GM06990 (cell line): ENCODE results near the gene EFEMP2.
A peak's percentile ranks its signal among the peaks of the same experiment; 100 is the strongest.

Source experiments
- DNase-seq: peaks from one replicate; pipeline ENCODE4 v3.0.0-alpha.2; 2011; ENCODE audit not compliant: insufficient read length; ENCODE audit errors: extremely low read depth
- H3K27me3 ChIP-seq: replicated peaks from 2 replicates; pipeline ENCODE4 v1.6.0; 2011; ENCODE audit warnings: low read length; ENCODE audit not compliant: control insufficient read depth, insufficient read depth
- H3K36me3 ChIP-seq: 2 replicates; pipeline ENCODE4 v1.5.1; 2011; ENCODE audit warnings: low read length; ENCODE audit not compliant: control insufficient read depth, insufficient read depth
- H3K4me3 ChIP-seq: replicated peaks from 2 replicates; pipeline ENCODE4 v1.5.1; 2011; ENCODE audit warnings: low read depth, mild to moderate bottlenecking, control low read depth, low read length
- CTCF ChIP-seq: IDR thresholded peaks from 2 replicates; pipeline ENCODE4 v1.5.1; 2011; ENCODE audit warnings: low read length, control low read depth, mild to moderate bottlenecking, inconsistent platforms; ENCODE audit not compliant: insufficient read depth, poor library complexity, severe bottlenecking

Gene EFEMP2

GRCh38 chr11:65822776-65823528, 49.6 kb downstream of the EFEMP2 start:
- Histone ChIP-seq H3K36me3 (no peaks in the 10 kb centered on the region), H3K4me3 (no peak overlapping the region), H3K27me3 (no peaks in the 10 kb centered on the region)
- no peak for DNase-seq
- no peak for TF ChIP-seq CTCF

GRCh38 chr11:65821107-65821506, 51.5 kb downstream of the EFEMP2 start:
- no peak for DNase-seq
- H3K27me3 ChIP-seq: no peaks in the 10 kb centered on the region
- TF ChIP-seq CTCF: no peak
- H3K4me3 ChIP-seq: no peak overlapping the region
- no peaks in the 10 kb centered on the region for H3K36me3 ChIP-seq

- H3K27me3 ChIP-seq: no peaks in the 10 kb centered on the region
Observed at GRCh38 chr11:65817835-65818680, 54.5 kb downstream of the EFEMP2 start.

GRCh38 chr11:65817312-65817834, 55.2 kb downstream of the EFEMP2 start:
- DNase-seq: no peak
- TF ChIP-seq CTCF: no peak
- no peaks in the 10 kb centered on the region for H3K36me3 ChIP-seq
- peak overlapping the region; percentile 65 for H3K4me3 ChIP-seq
- H3K27me3 ChIP-seq: no peaks in the 10 kb centered on the region; the same call in 1 of the 2 replicates

More at GRCh38 chr11:65817835-65818680, 54.5 kb downstream of the EFEMP2 start:
- TF ChIP-seq CTCF: peak; percentile 96
- no peaks in the 10 kb centered on the region for H3K36me3 ChIP-seq
- peak overlapping the region; percentile 65 for H3K4me3 ChIP-seq
- peak; percentile 83 for DNase-seq

GRCh38 chr11:65816696-65817095, 55.9 kb downstream of the EFEMP2 start:
- DNase-seq: no peak
- H3K4me3 ChIP-seq: no peak overlapping the region
- no peaks in the 10 kb centered on the region; the same call in 1 of the 2 replicates for H3K27me3 ChIP-seq
- TF ChIP-seq CTCF: no peak
- no peaks in the 10 kb centered on the region for H3K36me3 ChIP-seq
